ENCODE data around the gene DSCAM.

- TF ChIP-seq CTCF (IDR thresholded peaks at IDR 0.05; ENCODE audit: extremely low read depth in 1 of 2, insufficient read depth in 1 of 2, low read depth in 1 of 2, low read length in 2 of 2), result no peak
- TF ChIP-seq POLR2A (IDR thresholded peaks at IDR 0.05; ENCODE audit: low read depth, low read length), result no peak
- TF ChIP-seq EZH2 (IDR thresholded peaks at IDR 0.05; ENCODE audit: borderline replicate concordance, low read depth, low read length, severe bottlenecking), result no peak
- TF ChIP-seq MAX (IDR thresholded peaks at IDR 0.05; ENCODE audit: insufficient read depth, insufficient read length), result no peak
- TF ChIP-seq FOS (IDR thresholded peaks at IDR 0.05; ENCODE audit: borderline replicate concordance, insufficient read depth, low read length), result no peak
- TF ChIP-seq GATA2 (IDR thresholded peaks at IDR 0.05; ENCODE audit: insufficient read depth, insufficient read length, low read depth, low read length), result no peak
- no peak for TF ChIP-seq POLR2AphosphoS5 (IDR thresholded peaks at IDR 0.05; ENCODE audit: insufficient read depth, low read depth, low read length)
Measured at GRCh38 chr21:40016234-40016633, 830.7 kb downstream of the DSCAM start.
